HT-29 (cell line): ENCODE results near the gene DPF3. TPM values are rescaled to one million over a fixed set of nuclear protein-coding genes. Genes with fewer than 3 reads are reported as not detected.

Experiments
- DNase-seq: peaks from one replicate; pipeline ENCODE4 v3.0.0-alpha.2; 2015; ENCODE audit warnings: low spot score
- total RNA-seq: library from RNA; depleted of rRNA; stranded (reverse); fragments of >200 nt; shearing (Covaris generic); gene quantifications from 2 replicates; pipeline ENCODE4 v1.2.3, GENCODE V29; 2014

Gene DPF3
- total RNA-seq, 1 experiment from 2014 or later: not detected

GRCh38 chr14:72715850-72716228 is 178.1 kb downstream of the DPF3 start:
- no peak for DNase-seq

- DNase-seq: no peak
Measured at GRCh38 chr14:72715215-72715849, 178.6 kb downstream of the DPF3 start.

- no peak for DNase-seq
Measured at GRCh38 chr14:72714871-72715214, 179.1 kb downstream of the DPF3 start.

DNA sequence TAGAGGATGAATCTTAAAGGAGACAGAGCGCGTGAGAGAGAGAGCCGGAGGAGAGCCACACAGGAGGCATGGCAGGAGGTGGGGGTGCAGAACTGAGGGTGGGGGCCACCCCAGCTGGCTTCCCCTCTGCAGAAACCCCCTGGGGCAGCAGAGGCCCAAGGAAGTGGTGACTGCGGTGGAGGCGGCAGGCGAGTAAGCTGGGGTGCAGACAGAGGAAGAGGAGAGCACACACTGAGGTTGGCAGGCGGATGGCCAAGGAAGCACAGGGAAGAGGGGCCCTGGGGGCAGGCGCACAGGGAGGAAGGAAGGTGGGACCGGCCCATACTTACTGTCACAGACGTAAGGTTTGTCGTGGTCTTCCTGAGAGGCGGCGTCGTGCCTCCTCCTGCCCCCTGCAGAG is 179.8 kb downstream of the DPF3 start:
- no peak for DNase-seq

- no peak for DNase-seq
Measured at GRCh38 chr14:72711936-72712335, 182.0 kb downstream of the DPF3 start.

DNA sequence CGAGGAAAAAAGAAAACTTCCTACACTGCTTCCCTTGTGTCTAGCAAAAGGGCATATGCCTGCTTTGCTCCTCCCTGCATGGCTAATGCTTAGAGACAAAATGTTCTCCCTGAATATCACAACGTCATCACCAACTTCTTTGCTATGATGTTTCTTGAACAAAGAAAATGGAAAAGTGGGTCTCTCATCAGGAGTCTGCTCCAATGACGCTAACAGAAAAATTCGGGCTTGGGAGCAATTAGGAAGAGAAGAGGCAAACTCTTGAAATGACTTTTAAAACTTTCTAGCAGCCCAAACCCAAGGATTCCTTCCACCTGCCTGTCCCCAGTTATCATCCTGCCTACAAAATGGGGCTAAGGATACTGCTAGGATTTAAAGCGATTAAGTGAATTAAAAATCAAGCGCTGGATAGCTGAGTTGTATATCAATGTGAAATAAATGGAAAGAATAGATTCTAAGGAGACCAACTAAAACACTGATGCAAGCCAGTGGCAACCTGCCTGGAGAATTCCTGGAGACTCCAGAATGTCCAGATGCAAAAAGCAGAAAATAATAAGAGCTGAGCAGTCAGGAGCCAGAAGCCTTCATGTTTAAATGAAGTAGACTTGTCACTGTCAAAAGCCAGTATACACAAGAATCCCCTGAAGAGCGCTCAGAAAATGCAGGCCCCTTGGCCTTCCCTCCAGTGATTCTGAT is 183.8 kb downstream of the DPF3 start:
- DNase-seq: no peak

DNA sequence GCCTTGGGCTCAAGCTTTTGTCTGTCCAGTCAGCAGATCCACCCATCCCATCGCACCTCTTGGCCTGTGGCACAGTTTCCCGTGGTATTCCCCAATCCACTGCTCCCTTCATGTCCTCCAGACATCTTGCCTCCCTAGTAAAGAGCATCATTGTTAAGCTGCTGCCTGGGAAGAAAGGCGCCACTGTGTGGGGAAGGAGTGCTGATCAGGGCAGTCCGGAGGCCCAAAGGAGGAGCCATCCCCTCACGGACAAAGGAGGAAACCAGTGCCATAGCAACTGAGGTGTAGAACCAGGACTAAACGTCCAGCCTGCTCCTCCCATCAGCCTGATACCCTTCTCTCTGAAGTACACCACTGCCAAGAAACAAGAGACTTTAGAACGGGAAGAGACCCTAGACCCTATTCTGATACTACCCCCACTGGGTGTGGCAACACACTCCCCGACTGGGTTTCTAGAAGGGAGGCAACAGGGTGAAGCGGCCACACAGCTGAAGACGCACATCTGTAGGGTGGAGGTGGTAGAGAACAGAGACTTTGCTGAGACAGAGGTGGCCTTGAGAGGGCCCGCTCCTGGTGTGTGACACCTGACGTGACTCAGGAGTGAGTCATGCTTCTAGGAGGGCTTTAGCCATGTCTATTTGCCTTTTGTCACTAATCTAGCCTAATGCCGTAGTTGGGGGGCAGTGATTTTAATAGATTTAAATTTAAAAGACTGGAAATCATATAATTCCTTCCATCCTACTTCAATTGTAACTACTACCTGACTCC is 185.0 kb downstream of the DPF3 start:
- peak; percentile 25 for DNase-seq

DNA sequence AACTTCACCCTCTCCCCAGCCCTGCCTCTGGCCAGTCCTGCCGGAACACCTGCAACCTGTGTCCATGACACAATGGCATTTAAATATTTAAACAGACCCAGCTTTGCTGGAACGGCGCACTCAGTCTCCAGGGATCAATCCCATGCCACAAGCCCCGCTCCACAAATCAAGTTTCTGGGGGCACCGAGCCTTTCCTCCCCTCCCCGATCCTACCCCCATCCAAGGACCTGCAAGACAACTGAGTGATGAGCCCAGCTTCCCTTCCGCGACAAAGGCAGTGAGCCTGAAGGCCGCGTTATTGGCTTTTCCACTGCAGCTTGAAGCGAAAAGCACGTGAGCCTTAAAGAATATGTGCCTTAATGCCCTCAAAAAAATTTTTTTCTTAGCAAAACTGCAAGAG is 185.7 kb downstream of the DPF3 start:
- DNase-seq: no peak

GRCh38 chr14:72706485-72706884 is 187.4 kb downstream of the DPF3 start:
- DNase-seq: no peak

GRCh38 chr14:72704502-72704901 is 189.4 kb downstream of the DPF3 start:
- DNase-seq: no peak

GRCh38 chr14:72701605-72702004 is 192.3 kb downstream of the DPF3 start:
- no peak for DNase-seq

- DNase-seq: no peak
Measured at GRCh38 chr14:72701237-72701565, 192.7 kb downstream of the DPF3 start.

- DNase-seq: no peak
Measured at GRCh38 chr14:72700338-72701236, 193.3 kb downstream of the DPF3 start.

GRCh38 chr14:72699852-72700257 is 194.0 kb downstream of the DPF3 start:
- no peak for DNase-seq

GRCh38 chr14:72699443-72699842 is 194.5 kb downstream of the DPF3 start:
- no peak for DNase-seq

GRCh38 chr14:72692696-72693095 is 201.2 kb downstream of the DPF3 start:
- no peak for DNase-seq

- DNase-seq: no peak
Measured at GRCh38 chr14:72690324-72690723, 203.6 kb downstream of the DPF3 start.

GRCh38 chr14:72688990-72689671 is 204.8 kb downstream of the DPF3 start:
- DNase-seq: no peak

DNA sequence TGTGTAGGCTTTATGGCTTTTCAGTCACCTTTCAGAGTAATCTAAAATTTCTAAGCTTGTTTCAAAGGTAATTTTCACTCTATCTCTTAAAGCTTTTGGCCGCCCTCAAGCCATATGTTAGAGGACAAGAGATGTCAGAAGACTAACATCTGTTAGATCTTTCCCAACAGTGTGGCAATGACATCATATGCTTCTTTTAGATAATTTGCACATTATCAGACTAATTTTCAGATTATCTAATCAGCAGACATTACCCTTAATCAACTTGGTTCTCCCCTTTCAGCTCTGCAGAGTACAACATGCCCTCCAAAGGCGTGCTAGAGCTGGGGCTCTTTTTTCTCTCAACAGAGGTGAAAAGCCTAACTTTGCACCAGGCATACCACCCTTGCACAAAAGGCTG is 207.1 kb downstream of the DPF3 start:
- DNase-seq: no peak

GRCh38 chr14:72686101-72686500 is 207.8 kb downstream of the DPF3 start:
- DNase-seq: no peak

GRCh38 chr14:72685456-72685855 is 208.4 kb downstream of the DPF3 start:
- DNase-seq: no peak
